BLaER1 (cell line): ENCODE results near the gene FLRT1.
A peak's percentile ranks its signal among the peaks of the same experiment; 100 is the strongest.

Experiments
- H3K27ac ChIP-seq: shearing (Covaris generic); formaldehyde crosslinking; 2 replicates; pipeline ENCODE4 v1.8.1; 2022
- H3K27me3 ChIP-seq: shearing (Covaris generic); formaldehyde crosslinking; 2 replicates; pipeline ENCODE4 v1.8.1; 2022
- H3K36me3 ChIP-seq: shearing (Covaris generic); formaldehyde crosslinking; 2 replicates; pipeline ENCODE4 v1.8.1; 2022
- H3K4me1 ChIP-seq: shearing (Covaris generic); formaldehyde crosslinking; 2 replicates; pipeline ENCODE4 v1.8.1; 2022
- H3K4me2 ChIP-seq: shearing (Covaris generic); formaldehyde crosslinking; 2 replicates; pipeline ENCODE4 v1.8.1; 2022
- H3K4me3 ChIP-seq: shearing (Covaris generic); formaldehyde crosslinking; 2 replicates; pipeline ENCODE4 v1.8.1; 2022
- H3K9ac ChIP-seq: shearing (Covaris generic); formaldehyde crosslinking; 2 replicates; pipeline ENCODE4 v1.8.1; 2022
- H3K9me3 ChIP-seq: shearing (Covaris generic); formaldehyde crosslinking; 2 replicates; pipeline ENCODE4 v1.8.1; 2022
- H4K20me1 ChIP-seq: shearing (Covaris generic); formaldehyde crosslinking; 2 replicates; pipeline ENCODE4 v1.8.1; 2022
- Cebpa-rat ChIP-seq: shearing (Covaris generic); IDR thresholded peaks from 2 replicates; pipeline ENCODE4 v1.8.1; 2022

Gene FLRT1

DNA sequence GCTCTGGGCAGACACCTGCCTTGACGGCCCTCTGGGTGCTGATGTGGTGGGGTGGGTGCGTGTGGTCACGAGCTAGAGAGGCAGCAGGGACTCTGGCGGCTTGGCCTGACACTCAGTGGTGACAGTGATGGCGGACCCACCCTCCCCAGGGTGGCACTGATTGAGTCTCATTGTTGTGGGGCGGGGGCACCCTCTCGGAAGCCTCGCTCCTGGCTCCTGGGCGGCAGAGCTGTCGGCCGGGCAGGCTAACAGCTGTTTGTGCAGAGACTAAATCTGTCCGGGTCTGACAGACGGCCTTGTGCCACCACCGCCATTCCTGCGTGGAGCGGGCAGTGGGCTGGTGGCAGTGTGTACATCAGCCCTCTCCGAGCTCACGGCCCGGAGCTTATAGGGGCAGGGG is 15.6 kb downstream of the FLRT1 start:
- Histone ChIP-seq H3K4me3 (no peak overlapping the region), H3K4me1 (peaks cover 77% of the 10 kb centered on the region), H4K20me1 (peaks cover 98% of the 10 kb centered on the region), H3K36me3 (no peaks in the 10 kb centered on the region), H3K9me3 (no peaks in the 10 kb centered on the region), H3K27ac (no peak overlapping the region), H3K27me3 (no peaks in the 10 kb centered on the region), H3K9ac (no peak overlapping the region), H3K4me2 (no peak overlapping the region)
- no peak for TF ChIP-seq Cebpa-rat

DNA sequence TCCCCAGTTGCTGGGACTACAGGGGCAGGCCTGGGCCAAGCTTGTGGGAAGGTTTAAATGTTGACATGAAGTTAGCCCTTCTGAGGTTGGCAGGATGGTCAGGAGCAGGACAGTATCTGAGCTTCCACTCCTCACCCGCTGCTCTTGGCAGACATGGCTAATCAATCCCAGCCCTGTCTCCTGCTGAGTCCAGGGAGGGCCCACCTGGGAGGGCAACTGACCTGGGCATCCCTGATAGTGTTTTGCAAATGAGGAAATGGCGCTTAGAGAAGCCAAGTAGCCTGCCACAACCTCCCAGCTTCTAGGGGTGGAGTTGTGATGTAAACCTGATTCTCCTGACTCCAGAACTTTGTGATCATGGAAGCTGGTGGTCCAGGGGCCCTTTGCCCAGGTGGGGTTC is 16.7 kb downstream of the FLRT1 start:
- Histone ChIP-seq H3K4me2 (peak overlapping the region; percentile 89), H3K4me1 (peaks cover 77% of the 10 kb centered on the region), H4K20me1 (peaks cover 98% of the 10 kb centered on the region), H3K27me3 (no peaks in the 10 kb centered on the region), H3K4me3 (no peak overlapping the region), H3K36me3 (no peaks in the 10 kb centered on the region), H3K27ac (peak overlapping the region; percentile 74), H3K9ac (no peak overlapping the region), H3K9me3 (no peaks in the 10 kb centered on the region)
- no peak for TF ChIP-seq Cebpa-rat

DNA sequence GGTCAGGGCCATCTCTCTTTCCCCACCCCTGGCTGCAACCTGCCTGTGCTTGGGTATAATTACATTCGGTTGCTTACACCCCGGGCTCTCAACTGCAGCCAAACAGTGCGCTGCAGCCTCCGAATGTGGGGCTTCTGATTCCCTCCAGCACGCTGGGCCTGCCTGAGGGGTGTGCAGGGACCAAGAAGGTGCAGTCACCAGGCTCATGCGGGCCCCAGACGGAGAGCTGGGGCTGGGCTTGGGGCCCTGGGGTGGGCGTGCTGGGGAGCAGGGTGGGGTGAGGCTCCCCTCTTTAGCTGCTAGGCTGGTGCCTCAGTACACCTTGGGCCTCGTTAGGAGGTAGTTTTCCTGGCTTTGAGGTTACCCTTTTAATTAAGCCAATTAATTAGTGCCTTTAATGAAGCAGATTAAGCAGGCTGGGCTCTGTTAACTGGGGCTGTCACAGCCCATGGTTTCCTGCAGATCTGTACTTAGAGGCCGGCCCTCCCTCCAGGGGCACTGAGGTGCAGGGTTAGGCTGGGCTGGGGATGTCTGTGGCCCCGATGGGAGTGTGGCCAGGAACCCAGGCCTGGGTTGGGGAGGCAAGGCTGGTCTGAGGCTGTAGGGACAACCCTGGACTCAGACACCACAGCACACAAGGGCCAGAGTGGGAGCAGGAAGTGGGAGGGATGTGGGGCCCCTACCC is 17.3 kb downstream of the FLRT1 start:
- Histone ChIP-seq H4K20me1 (peaks cover 100% of the 10 kb centered on the region), H3K4me2 (peak overlapping the region; percentile 89), H3K4me3 (0 out of 2 replicates have a peak overlapping the region, but pooled peaks have one; percentile 10), H3K4me1 (peaks cover 75% of the 10 kb centered on the region), H3K27ac (peak overlapping the region; percentile 74), H3K27me3 (no peaks in the 10 kb centered on the region), H3K9me3 (no peaks in the 10 kb centered on the region), H3K36me3 (no peaks in the 10 kb centered on the region), H3K9ac (peak overlapping the region; percentile 64)
- no peak for TF ChIP-seq Cebpa-rat

DNA sequence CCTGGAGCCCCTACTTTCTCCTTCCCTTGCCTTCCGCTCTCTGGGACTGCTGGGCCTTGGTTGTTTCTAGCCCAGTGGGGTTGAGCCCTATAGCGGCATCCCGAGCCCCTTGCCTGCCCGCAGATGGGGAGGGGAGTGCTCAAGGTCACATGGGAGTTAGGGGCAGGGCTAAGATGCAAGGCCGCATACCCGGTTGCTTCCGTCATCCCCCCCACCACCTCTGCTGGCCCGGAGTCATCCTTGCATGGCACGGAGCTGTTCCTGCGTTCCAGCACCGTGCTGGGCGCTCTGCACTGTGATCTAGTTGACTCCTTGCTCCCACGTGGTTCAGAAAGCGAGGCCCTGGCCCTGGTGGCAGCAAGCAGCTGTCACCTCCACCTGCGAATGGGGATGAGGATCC is 18.0 kb downstream of the FLRT1 start:
- peak overlapping the region; percentile 89 for H3K4me2 ChIP-seq
- TF ChIP-seq Cebpa-rat: no peak
- H3K4me1 ChIP-seq: peaks cover 68% of the 10 kb centered on the region
- H3K9ac ChIP-seq: peak overlapping the region; percentile 64
- H3K9me3 ChIP-seq: no peaks in the 10 kb centered on the region
- peak overlapping the region; percentile 74 for H3K27ac ChIP-seq
- H4K20me1 ChIP-seq: peaks cover 100% of the 10 kb centered on the region
- no peaks in the 10 kb centered on the region for H3K27me3 ChIP-seq
- H3K4me3 ChIP-seq: 0 out of 2 replicates have a peak overlapping the region, but pooled peaks have one; percentile 10
- H3K36me3 ChIP-seq: no peaks in the 10 kb centered on the region

DNA sequence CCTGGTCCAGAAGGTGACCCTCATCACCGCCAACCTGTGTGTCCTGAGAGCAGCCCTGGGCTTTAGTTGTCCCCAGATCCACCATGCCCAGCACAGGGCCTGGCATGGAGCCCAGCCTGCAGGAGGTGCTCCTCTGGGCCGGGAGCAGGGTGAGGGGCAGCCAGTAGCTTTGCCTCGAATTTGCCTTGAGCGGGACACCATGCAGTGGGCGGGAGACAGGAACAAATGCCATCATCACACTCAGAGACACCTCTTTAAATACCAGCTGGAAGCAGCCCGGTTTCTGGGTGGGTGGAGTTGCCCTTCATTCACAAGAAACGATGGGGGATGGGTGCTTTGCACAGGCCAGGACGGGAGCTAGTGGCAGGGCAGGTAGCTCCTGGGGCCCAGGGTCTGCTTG is 19.3 kb downstream of the FLRT1 start:
- H3K4me3 ChIP-seq: no peak overlapping the region
- no peaks in the 10 kb centered on the region for H3K9me3 ChIP-seq
- H3K36me3 ChIP-seq: no peaks in the 10 kb centered on the region
- peaks cover 2% of the 10 kb centered on the region for H3K27me3 ChIP-seq
- H4K20me1 ChIP-seq: peaks cover 100% of the 10 kb centered on the region
- no peak overlapping the region for H3K27ac ChIP-seq
- no peak overlapping the region for H3K9ac ChIP-seq
- H3K4me2 ChIP-seq: peak overlapping the region; percentile 89
- no peak for TF ChIP-seq Cebpa-rat
- peaks cover 74% of the 10 kb centered on the region for H3K4me1 ChIP-seq

DNA sequence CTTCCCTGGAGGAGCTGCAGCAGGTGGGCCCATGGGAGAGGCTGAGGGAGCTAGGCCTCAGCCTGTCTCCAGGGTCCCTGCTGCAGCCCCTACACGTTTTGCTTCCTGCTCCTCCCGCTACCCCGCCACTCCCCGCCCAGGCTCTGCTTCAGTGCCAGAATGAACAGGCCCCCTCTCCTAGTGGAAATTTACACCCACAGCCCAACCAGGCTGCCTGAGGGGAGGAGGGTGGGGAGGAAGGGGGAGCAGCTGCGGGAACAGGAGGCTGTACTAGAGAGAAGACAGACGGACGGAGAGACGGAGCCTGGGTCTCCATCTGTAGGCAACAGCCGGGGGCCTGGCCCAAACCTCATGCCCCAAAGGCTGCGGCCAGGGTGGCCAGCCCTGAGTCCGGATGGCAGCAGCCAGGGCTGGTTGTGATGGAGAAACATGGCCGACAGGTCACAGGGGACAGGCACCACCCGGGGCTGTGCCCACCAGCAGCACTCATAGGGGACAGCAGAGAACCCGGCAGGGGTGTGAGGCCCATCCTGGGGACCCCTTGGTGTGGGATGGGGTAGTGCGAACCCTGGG is 20.6 kb downstream of the FLRT1 start:
- no peak for TF ChIP-seq Cebpa-rat
- Histone ChIP-seq H3K27me3 (peaks cover 14% of the 10 kb centered on the region), H3K27ac (peak overlapping the region; percentile 26), H3K4me3 (no peak overlapping the region), H3K36me3 (no peaks in the 10 kb centered on the region), H3K9me3 (no peaks in the 10 kb centered on the region), H3K9ac (peak overlapping the region; percentile 63), H4K20me1 (peaks cover 100% of the 10 kb centered on the region), H3K4me1 (peaks cover 84% of the 10 kb centered on the region), H3K4me2 (peak overlapping the region; percentile 89)

DNA sequence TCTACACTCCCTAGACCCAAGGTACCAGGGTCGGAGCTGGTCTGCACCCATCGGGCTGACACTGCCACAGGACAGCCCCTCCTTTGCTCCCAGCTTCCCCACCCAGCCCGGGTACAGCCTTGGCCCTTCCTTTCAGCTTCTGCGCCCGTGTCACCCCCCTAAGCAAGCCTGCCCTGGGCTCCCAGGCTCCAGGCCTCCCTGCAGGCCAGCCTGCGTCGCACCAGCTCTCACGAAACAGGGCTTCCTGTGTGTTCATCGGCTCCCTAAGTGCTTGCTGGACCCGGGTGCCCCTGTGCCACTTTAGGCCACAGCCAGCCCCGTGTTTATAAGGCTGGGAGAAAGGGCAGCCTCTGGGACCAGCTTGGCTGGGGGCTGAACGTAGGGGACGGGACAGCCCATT is 21.1 kb downstream of the FLRT1 start:
- peak overlapping the region; percentile 26; the same call in 1 of the 2 replicates for H3K27ac ChIP-seq
- no peak overlapping the region for H3K4me3 ChIP-seq
- H4K20me1 ChIP-seq: peaks cover 100% of the 10 kb centered on the region
- no peaks in the 10 kb centered on the region for H3K36me3 ChIP-seq
- no peaks in the 10 kb centered on the region for H3K9me3 ChIP-seq
- H3K4me2 ChIP-seq: peak overlapping the region; percentile 89
- H3K27me3 ChIP-seq: peaks cover 19% of the 10 kb centered on the region
- peaks cover 81% of the 10 kb centered on the region for H3K4me1 ChIP-seq
- peak overlapping the region; percentile 63 for H3K9ac ChIP-seq
- TF ChIP-seq Cebpa-rat: no peak

DNA sequence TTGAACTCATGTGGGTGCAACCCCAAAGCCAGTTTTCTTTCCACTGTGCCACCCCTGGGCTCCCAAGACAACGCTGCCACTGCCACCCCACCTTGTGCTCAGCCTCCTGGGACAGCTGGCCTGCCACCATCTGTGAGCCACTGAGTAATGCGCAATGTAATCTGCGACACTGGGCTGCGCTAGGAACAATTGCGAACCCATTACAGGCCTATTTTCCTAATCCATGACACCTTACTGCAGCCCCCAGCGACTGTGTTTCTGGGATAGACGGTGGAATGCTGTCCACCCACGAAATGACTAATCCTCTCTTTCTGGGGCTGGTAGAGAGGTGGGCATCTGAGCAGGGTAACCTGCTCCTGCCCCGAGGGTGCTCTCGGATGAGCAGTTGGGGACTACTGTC is 22.2 kb downstream of the FLRT1 start:
- H3K4me2 ChIP-seq: no peak overlapping the region; the same call in 1 of the 2 replicates
- no peak overlapping the region for H3K9ac ChIP-seq
- TF ChIP-seq Cebpa-rat: no peak
- H4K20me1 ChIP-seq: peaks cover 100% of the 10 kb centered on the region
- H3K4me1 ChIP-seq: peaks cover 71% of the 10 kb centered on the region
- H3K27me3 ChIP-seq: peaks cover 23% of the 10 kb centered on the region
- no peak overlapping the region for H3K4me3 ChIP-seq
- H3K9me3 ChIP-seq: no peaks in the 10 kb centered on the region
- H3K36me3 ChIP-seq: 0 out of 2 replicates have a peak, but pooled peaks cover 2% of the 10 kb centered on the region
- H3K27ac ChIP-seq: no peak overlapping the region

DNA sequence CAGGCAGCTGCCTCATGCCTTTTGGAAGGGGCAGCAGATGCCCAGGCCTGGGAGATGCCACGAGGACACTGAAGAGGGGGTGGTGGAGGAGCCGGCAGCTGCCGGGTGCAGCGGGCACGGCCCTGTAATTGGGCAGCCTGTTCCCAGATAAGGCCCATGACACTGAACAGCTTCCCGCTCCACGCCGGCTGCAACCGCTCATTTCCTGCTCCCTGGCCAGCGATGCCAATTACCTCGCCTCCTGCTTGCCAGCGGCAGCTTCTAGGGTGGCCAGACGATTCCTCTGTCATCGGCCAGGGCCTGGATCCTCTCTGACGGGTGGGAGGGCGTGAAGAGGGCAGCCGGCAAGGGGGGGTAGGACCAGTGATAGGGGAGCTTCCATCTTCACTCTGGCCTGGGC is 22.8 kb downstream of the FLRT1 start:
- H3K36me3 ChIP-seq: peaks cover 6% of the 10 kb centered on the region; the same call in 1 of the 2 replicates
- peaks cover 23% of the 10 kb centered on the region for H3K27me3 ChIP-seq
- no peak overlapping the region for H3K27ac ChIP-seq
- H3K4me2 ChIP-seq: no peak overlapping the region
- TF ChIP-seq Cebpa-rat: no peak
- H4K20me1 ChIP-seq: peaks cover 100% of the 10 kb centered on the region
- H3K9ac ChIP-seq: no peak overlapping the region
- H3K4me1 ChIP-seq: peaks cover 65% of the 10 kb centered on the region
- no peak overlapping the region for H3K4me3 ChIP-seq
- no peaks in the 10 kb centered on the region for H3K9me3 ChIP-seq
